SJCRH30 (cell line): ENCODE data around the gene WDR83. TPM values are rescaled to one million over a fixed set of nuclear protein-coding genes. Genes with fewer than 3 reads are reported as not detected.

Source experiments
- total RNA-seq: library from RNA; depleted of rRNA; stranded (reverse); fragments of >200 nt; shearing (Covaris generic); gene quantifications from 2 replicates; pipeline ENCODE4 v1.2.3, GENCODE V29; 2014; rRNA removed

WDR83 gene
- total RNA-seq, 1 experiment from 2014 or later = 11.9 TPM

Other genes with a start within 250 kb of the WDR83 start
- gene ZNF443, start 225.8 kb upstream of the WDR83 start, total RNA-seq = 10.8 and 12.0 TPM in 2 replicates
- 10.6 and 13.3 TPM in 2 replicates for gene ZNF709, start 182.0 kb upstream of the WDR83 start, total RNA-seq
- gene ZNF564, start 115.3 kb upstream of the WDR83 start, total RNA-seq = 9.3 and 10.8 TPM in 2 replicates
- gene ZNF490, start 56.0 kb upstream of the WDR83 start, total RNA-seq = 8.0 and 9.3 TPM in 2 replicates
- gene ZNF791, start 55.9 kb upstream of the WDR83 start, total RNA-seq = 25.0 and 25.7 TPM in 2 replicates
- 31.4 and 34.6 TPM in 2 replicates for gene MAN2B1, start 65 bp upstream of the WDR83 start, total RNA-seq
- gene DHPS, start 15.1 kb downstream of the WDR83 start, total RNA-seq = 116 and 128 TPM in 2 replicates
- 1.8 TPM in 1 of 2 replicates, not detected in the other for gene GNG14, start 21.2 kb downstream of the WDR83 start, total RNA-seq
- 7.8 and 8.3 TPM in 2 replicates for gene FBXW9, start 29.8 kb downstream of the WDR83 start, total RNA-seq
- gene TNPO2, start 57.1 kb downstream of the WDR83 start, total RNA-seq = 72.4 and 80.9 TPM in 2 replicates
- 431 and 462 TPM in 2 replicates for gene TRIR, start 67.9 kb downstream of the WDR83 start, total RNA-seq
- gene GET3, start 70.7 kb downstream of the WDR83 start, total RNA-seq = 79.5 and 87.1 TPM in 2 replicates
- 0.04 and 0.10 TPM in 2 replicates for gene BEST2, start 85.0 kb downstream of the WDR83 start, total RNA-seq
- 14.1 and 19.0 TPM in 2 replicates for gene HOOK2, start 108.7 kb downstream of the WDR83 start, total RNA-seq
- gene JUNB, start 124.7 kb downstream of the WDR83 start, total RNA-seq = 34.8 and 39.7 TPM in 2 replicates
- 55.9 and 64.6 TPM in 2 replicates for gene PRDX2, start 135.0 kb downstream of the WDR83 start, total RNA-seq
- not detected in 2 replicates for gene THSD8, start 135.3 kb downstream of the WDR83 start, total RNA-seq
- 92.4 and 99.0 TPM in 2 replicates for gene RNASEH2A, start 139.8 kb downstream of the WDR83 start, total RNA-seq
- 0.45 TPM in 1 of 2 replicates, not detected in the other for gene RTBDN, start 167.8 kb downstream of the WDR83 start, total RNA-seq
- 4.3 and 5.6 TPM in 2 replicates for gene MAST1, start 171.7 kb downstream of the WDR83 start, total RNA-seq
- 16.4 and 16.8 TPM in 2 replicates for gene DNASE2, start 214.6 kb downstream of the WDR83 start, total RNA-seq
- gene KLF1, start 220.4 kb downstream of the WDR83 start, total RNA-seq = 0.06 TPM in 1 of 2 replicates, not detected in the other
- 29.7 and 33.6 TPM in 2 replicates for gene GCDH, start 224.4 kb downstream of the WDR83 start, total RNA-seq